SK-N-SH treated with all-trans-retinoic acid at 6 μM for 48 hours (cell line): Measurements from ENCODE around the gene CACNA1C.

Experiments
- ATAC-seq: fragments of 200-7000 bp; cut with Tn5 transposase; 3 replicates; pipeline ENCODE4 v1.9.1; 2020; ENCODE audit warnings: mild to moderate bottlenecking, moderate library complexity
- ARNTL ChIP-seq: fragments of 450-650 bp; formaldehyde crosslinking; IDR thresholded peaks from 2 replicates; pipeline ENCODE4 v1.5.0; 2020; ENCODE audit warnings: low read depth, mild to moderate bottlenecking, moderate library complexity, borderline replicate concordance
- BACH2 ChIP-seq: fragments of 250-450 bp; sonication (Bioruptor Pico); IDR thresholded peaks from 2 replicates; pipeline ENCODE4 v1.9.0; 2021; ENCODE audit warnings: mild to moderate bottlenecking, borderline replicate concordance
- CREB5 ChIP-seq: fragments of 250-450 bp; sonication (Bioruptor Pico); IDR thresholded peaks from 2 replicates; pipeline ENCODE4 v1.5.1; 2020; ENCODE audit warnings: low read depth, mild to moderate bottlenecking, moderate library complexity
- CSDC2 ChIP-seq: fragments of 250-450 bp; sonication (Bioruptor Pico); IDR thresholded peaks from 2 replicates; pipeline ENCODE4 v1.5.0; 2020; ENCODE audit warnings: mild to moderate bottlenecking, moderate library complexity
- ESRRG ChIP-seq: fragments of 250-450 bp; sonication (Bioruptor Pico); IDR thresholded peaks from 2 replicates; pipeline ENCODE4 v1.6.1; 2021; ENCODE audit warnings: mild to moderate bottlenecking
- GLIS3 ChIP-seq: fragments of 250-450 bp; sonication (Bioruptor Pico); IDR thresholded peaks from 2 replicates; pipeline ENCODE4 v1.5.0; 2020; ENCODE audit warnings: mild to moderate bottlenecking, moderate library complexity
- ISL1 ChIP-seq: fragments of 250-450 bp; sonication (Bioruptor Pico); IDR thresholded peaks from 2 replicates; pipeline ENCODE4 v2.1.2; 2022; ENCODE audit warnings: mild to moderate bottlenecking, moderate library complexity
- OSR1 ChIP-seq: fragments of 250-450 bp; sonication (Bioruptor Pico); IDR thresholded peaks from 2 replicates; pipeline ENCODE4 v1.8.0; 2022; ENCODE audit warnings: moderate library complexity, mild to moderate bottlenecking, inconsistent platforms
- PATZ1 ChIP-seq: fragments of 250-450 bp; sonication (Bioruptor Pico); IDR thresholded peaks from 2 replicates; pipeline ENCODE4 v1.8.0; 2020; ENCODE audit warnings: mild to moderate bottlenecking, moderate library complexity, borderline replicate concordance
- POU6F1 ChIP-seq: fragments of 250-450 bp; sonication (Bioruptor Pico); IDR thresholded peaks from 2 replicates; pipeline ENCODE4 v1.8.0; 2021; ENCODE audit warnings: low read depth, mild to moderate bottlenecking, moderate library complexity, borderline replicate concordance
- PPARA ChIP-seq: fragments of 250-450 bp; sonication (Bioruptor Pico); IDR thresholded peaks from 2 replicates; pipeline ENCODE4 v1.5.0; 2020; ENCODE audit warnings: mild to moderate bottlenecking, borderline replicate concordance
- RARB ChIP-seq: fragments of 250-450 bp; sonication (Bioruptor Pico); IDR thresholded peaks from 2 replicates; pipeline ENCODE4 v1.8.0; 2021; ENCODE audit warnings: mild to moderate bottlenecking, moderate library complexity
- SNAI2 ChIP-seq: fragments of 250-450 bp; sonication (Bioruptor Pico); IDR thresholded peaks from 2 replicates; pipeline ENCODE4 v1.5.0; 2020; ENCODE audit warnings: mild to moderate bottlenecking, moderate library complexity
- TCF4 ChIP-seq: fragments of 250-450 bp; sonication (Bioruptor Pico); IDR thresholded peaks from 2 replicates; pipeline ENCODE4 v1.8.0; 2021; ENCODE audit warnings: mild to moderate bottlenecking, moderate library complexity, borderline replicate concordance
- TOX ChIP-seq: fragments of 250-450 bp; sonication (Bioruptor Pico); IDR thresholded peaks from 2 replicates; pipeline ENCODE4 v1.8.0; 2021; ENCODE audit warnings: mild to moderate bottlenecking, moderate library complexity, borderline replicate concordance
- ZC3H10 ChIP-seq: fragments of 250-450 bp; sonication (Bioruptor Pico); IDR thresholded peaks from 2 replicates; pipeline ENCODE4 v1.5.1; 2021; ENCODE audit warnings: mild to moderate bottlenecking, moderate library complexity
- ZFP3 ChIP-seq: fragments of 250-450 bp; sonication (Bioruptor Pico); IDR thresholded peaks from 2 replicates; pipeline ENCODE4 v1.5.0; 2020; ENCODE audit warnings: mild to moderate bottlenecking, moderate library complexity
- ZFP30 ChIP-seq: fragments of 450-650 bp; formaldehyde crosslinking; IDR thresholded peaks from 2 replicates; pipeline ENCODE4 v1.5.0; 2022; ENCODE audit warnings: mild to moderate bottlenecking, moderate library complexity
- ZNF565 ChIP-seq: fragments of 450-650 bp; formaldehyde crosslinking; conservative IDR thresholded peaks from 2 replicates; pipeline ENCODE4 v1.5.0; 2020; ENCODE audit warnings: low read depth, mild to moderate bottlenecking, moderate library complexity
- ZNF70 ChIP-seq: fragments of 450-650 bp; formaldehyde crosslinking; IDR thresholded peaks from 2 replicates; pipeline ENCODE4 v1.5.0; 2020; ENCODE audit warnings: mild to moderate bottlenecking, moderate library complexity
- ZNF8 ChIP-seq: fragments of 450-650 bp; formaldehyde crosslinking; IDR thresholded peaks from 2 replicates; pipeline ENCODE4 v1.5.0; 2020; ENCODE audit warnings: mild to moderate bottlenecking, moderate library complexity
- TF ChIP-seq, protein P1 (sequence below): fragments of 250-450 bp; sonication (Bioruptor Pico); IDR thresholded peaks from 2 replicates; pipeline ENCODE4 v1.5.1; 2021; ENCODE audit warnings: mild to moderate bottlenecking, moderate library complexity
- TF ChIP-seq, protein P2 (sequence below): fragments of 250-450 bp; sonication (Bioruptor Pico); IDR thresholded peaks from 2 replicates; pipeline ENCODE4 v1.5.0; 2020; ENCODE audit warnings: mild to moderate bottlenecking, moderate library complexity

CACNA1C gene

GRCh38 chr12:2668816-2669215 is 616.0 kb downstream of the CACNA1C start:
- TF ChIP-seq ZNF8 (CRISPR knock-in tag) (no peak), OSR1 (CRISPR knock-in tag) (no peak), RARB (CRISPR knock-in tag) (no peak), SNAI2 (no peak), BACH2 (CRISPR knock-in tag) (no peak), ESRRG (CRISPR knock-in tag) (no peak), TOX (CRISPR knock-in tag) (no peak), ZNF70 (CRISPR knock-in tag) (no peak), CSDC2 (CRISPR knock-in tag) (no peak), GLIS3 (CRISPR knock-in tag) (no peak), POU6F1 (CRISPR knock-in tag) (no peak), TCF4 (CRISPR knock-in tag) (no peak), PATZ1 (CRISPR knock-in tag) (no peak), ISL1 (CRISPR knock-in tag) (no peak), ZNF565 (CRISPR knock-in tag) (no peak), ZFP3 (no peak)
- TF ChIP-seq, protein P1, sequence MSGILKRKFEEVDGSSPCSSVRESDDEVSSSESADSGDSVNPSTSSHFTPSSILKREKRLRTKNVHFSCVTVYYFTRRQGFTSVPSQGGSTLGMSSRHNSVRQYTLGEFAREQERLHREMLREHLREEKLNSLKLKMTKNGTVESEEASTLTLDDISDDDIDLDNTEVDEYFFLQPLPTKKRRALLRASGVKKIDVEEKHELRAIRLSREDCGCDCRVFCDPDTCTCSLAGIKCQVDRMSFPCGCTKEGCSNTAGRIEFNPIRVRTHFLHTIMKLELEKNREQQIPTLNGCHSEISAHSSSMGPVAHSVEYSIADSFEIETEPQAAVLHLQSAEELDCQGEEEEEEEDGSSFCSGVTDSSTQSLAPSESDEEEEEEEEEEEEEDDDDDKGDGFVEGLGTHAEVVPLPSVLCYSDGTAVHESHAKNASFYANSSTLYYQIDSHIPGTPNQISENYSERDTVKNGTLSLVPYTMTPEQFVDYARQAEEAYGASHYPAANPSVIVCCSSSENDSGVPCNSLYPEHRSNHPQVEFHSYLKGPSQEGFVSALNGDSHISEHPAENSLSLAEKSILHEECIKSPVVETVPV: no peak
- TF ChIP-seq, protein P2, sequence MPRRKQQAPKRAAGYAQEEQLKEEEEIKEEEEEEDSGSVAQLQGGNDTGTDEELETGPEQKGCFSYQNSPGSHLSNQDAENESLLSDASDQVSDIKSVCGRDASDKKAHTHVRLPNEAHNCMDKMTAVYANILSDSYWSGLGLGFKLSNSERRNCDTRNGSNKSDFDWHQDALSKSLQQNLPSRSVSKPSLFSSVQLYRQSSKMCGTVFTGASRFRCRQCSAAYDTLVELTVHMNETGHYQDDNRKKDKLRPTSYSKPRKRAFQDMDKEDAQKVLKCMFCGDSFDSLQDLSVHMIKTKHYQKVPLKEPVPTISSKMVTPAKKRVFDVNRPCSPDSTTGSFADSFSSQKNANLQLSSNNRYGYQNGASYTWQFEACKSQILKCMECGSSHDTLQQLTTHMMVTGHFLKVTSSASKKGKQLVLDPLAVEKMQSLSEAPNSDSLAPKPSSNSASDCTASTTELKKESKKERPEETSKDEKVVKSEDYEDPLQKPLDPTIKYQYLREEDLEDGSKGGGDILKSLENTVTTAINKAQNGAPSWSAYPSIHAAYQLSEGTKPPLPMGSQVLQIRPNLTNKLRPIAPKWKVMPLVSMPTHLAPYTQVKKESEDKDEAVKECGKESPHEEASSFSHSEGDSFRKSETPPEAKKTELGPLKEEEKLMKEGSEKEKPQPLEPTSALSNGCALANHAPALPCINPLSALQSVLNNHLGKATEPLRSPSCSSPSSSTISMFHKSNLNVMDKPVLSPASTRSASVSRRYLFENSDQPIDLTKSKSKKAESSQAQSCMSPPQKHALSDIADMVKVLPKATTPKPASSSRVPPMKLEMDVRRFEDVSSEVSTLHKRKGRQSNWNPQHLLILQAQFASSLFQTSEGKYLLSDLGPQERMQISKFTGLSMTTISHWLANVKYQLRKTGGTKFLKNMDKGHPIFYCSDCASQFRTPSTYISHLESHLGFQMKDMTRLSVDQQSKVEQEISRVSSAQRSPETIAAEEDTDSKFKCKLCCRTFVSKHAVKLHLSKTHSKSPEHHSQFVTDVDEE: no peak
- no peak for ATAC-seq

GRCh38 chr12:2669560-2669959 is 616.8 kb downstream of the CACNA1C start:
- no peak for ATAC-seq
- no peak for TF ChIP-seq GLIS3 (CRISPR knock-in tag)
- no peak for TF ChIP-seq ZNF8 (CRISPR knock-in tag)
- TF ChIP-seq, protein P1: no peak
- TF ChIP-seq PPARA: no peak
- no peak for TF ChIP-seq PATZ1 (CRISPR knock-in tag)
- no peak for TF ChIP-seq ZFP30 (CRISPR knock-in tag)
- TF ChIP-seq ESRRG (CRISPR knock-in tag): no peak
- no peak for TF ChIP-seq ISL1 (CRISPR knock-in tag)
- TF ChIP-seq SNAI2: no peak
- no peak for TF ChIP-seq BACH2 (CRISPR knock-in tag)
- no peak for TF ChIP-seq ZC3H10
- no peak for TF ChIP-seq CREB5 (CRISPR knock-in tag)
- TF ChIP-seq ZNF565 (CRISPR knock-in tag): no peak
- no peak for TF ChIP-seq ARNTL
- TF ChIP-seq OSR1 (CRISPR knock-in tag): no peak
- no peak for TF ChIP-seq CSDC2 (CRISPR knock-in tag)
- no peak for TF ChIP-seq RARB (CRISPR knock-in tag)
